ENCODE measurements around the gene DPPA3.

- TF ChIP-seq CTCF (IDR thresholded peaks at IDR 0.05) (no peak), POLR2A (IDR thresholded peaks at IDR 0.05) (no peak)
Observed at GRCh38 chr12:7712841-7713442, 1.7 kb downstream of the DPPA3 start.

All from thyroid gland (tissue), 4 donors.